ENCODE results near the gene MAPK8. TPM values are rescaled to one million over a fixed set of nuclear protein-coding genes. Genes with fewer than 3 reads are reported as not detected.
"Not testable (repeated sequence)": the region's sequence is repeated elsewhere in the genome, so short reads cannot be mapped to it uniquely, and the experiment has no call there.

Gene MAPK8
- total and polyA plus RNA-seq, 12 donors = 7.4 to 41.9 (median 30.0) TPM

DNA sequence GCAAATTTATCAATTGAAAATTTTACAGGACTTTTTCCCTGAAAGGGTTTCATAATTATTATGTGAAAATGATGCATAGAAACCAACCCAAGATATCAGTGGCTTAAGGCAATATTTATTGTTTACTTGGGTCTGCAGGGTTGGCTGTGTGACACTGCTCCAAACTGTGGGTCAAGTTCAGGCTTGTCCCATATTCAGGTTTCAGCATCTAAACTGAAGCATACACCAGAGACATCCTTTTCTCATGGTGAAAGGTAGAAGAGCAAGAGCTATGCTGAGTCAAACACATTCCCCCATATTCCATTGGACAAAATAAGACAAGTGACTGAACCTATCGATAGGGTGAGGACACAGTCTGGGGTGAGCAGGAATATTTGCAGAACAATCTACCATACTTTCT, 110.9 kb downstream of the MAPK8 start:
- Histone ChIP-seq H3K27me3 (no peaks in the 10 kb centered on the region), H3K4me1 (peaks cover 0 to 18% (median 0%) of the 10 kb centered on the region in 9 donors), H3K27ac (no peak overlapping the region), H3K9me3 (peaks cover 0 to 11% (median 7%) of the 10 kb centered on the region in 11 donors), H3K4me3 (no peak overlapping the region), H3K36me3 (peaks cover 0 to 30% (median under 1%) of the 10 kb centered on the region in 9 donors)
- 95 to 96% methylated on average over 1 of the region's 1 CpG for WGBS, 2 donors
- no peak for DNase-seq
- no peak for ATAC-seq
- no peak for TF ChIP-seq CTCF (IDR thresholded peaks at IDR 0.05)
- intact Hi-C loops (cut with DNase I) = loop anchor here in 2 of 10 donors (5.0 to 10.0 kb wide), 2 partner anchors 55 to 93 kb away; no protein-coding TSS in a partner anchor

DNA sequence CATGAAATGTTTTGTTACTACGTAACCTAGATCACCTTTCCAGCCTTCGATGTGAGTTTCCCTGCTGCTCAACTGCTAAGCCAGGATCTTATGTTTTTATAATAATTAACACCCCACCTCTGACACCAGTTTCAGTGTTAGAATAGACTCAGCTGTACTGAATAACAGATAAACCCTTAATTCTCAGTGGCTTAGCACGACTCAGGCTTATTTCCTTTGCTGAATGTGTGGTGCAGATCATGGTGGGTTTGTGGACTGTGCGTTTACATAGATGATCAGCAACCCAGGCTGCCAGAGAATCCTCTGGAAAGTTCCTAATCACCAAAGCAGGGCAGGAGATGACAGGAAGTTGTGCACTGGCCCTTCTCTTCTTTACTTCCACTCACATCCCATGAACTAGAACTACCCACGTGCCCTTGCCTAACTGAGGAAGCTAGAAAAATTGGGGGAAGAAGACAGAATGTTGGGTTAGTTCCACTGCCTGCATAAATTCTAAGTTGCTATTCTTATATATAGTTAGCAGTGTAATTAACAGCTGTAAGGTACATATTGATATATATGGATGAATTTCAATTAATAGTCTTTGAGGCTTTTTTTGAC, 111.8 kb downstream of the MAPK8 start:
- peaks cover 0 to 2% (median 0%) of the 10 kb centered on the region in 11 donors for H3K9me3 ChIP-seq
- ATAC-seq = no peak
- peaks cover 0 to 18% (median 0%) of the 10 kb centered on the region in 9 donors for H3K4me1 ChIP-seq
- no peak overlapping the region for H3K27ac ChIP-seq
- DNase-seq = no peak
- no peak overlapping the region for H3K4me3 ChIP-seq
- no peaks in the 10 kb centered on the region for H3K27me3 ChIP-seq
- intact Hi-C loops (cut with DNase I) = loop anchor here in 2 of 10 donors (5.0 to 10.0 kb wide), 2 partner anchors 56 to 93 kb away; no protein-coding TSS in a partner anchor
- peaks cover 0 to 27% (median 0%) of the 10 kb centered on the region in 9 donors for H3K36me3 ChIP-seq
- WGBS, 2 donors = 75 to 79% methylated on average over 5 of the region's 5 CpGs
- TF ChIP-seq CTCF (IDR thresholded peaks at IDR 0.05) = no peak

GRCh38 chr10:48419714-48420113, 113.2 kb downstream of the MAPK8 start:
- H3K4me1 ChIP-seq = peaks cover 0 to 15% (median 0%) of the 10 kb centered on the region in 9 donors
- no peak for TF ChIP-seq CTCF (IDR thresholded peaks at IDR 0.05)
- ATAC-seq = no peak
- WGBS, 2 donors = 97 to 98% methylated on average over 4 of the region's 4 CpGs
- DNase-seq = no peak
- no peak overlapping the region for H3K27ac ChIP-seq
- peaks cover 0 to 26% (median 0%) of the 10 kb centered on the region in 9 donors for H3K36me3 ChIP-seq
- intact Hi-C loops (cut with DNase I) = loop anchor here in 2 of 10 donors (5.0 to 10.0 kb wide), 2 partner anchors 57 to 95 kb away; no protein-coding TSS in a partner anchor
- H3K9me3 ChIP-seq = no peaks in the 10 kb centered on the region
- H3K27me3 ChIP-seq = no peaks in the 10 kb centered on the region
- H3K4me3 ChIP-seq = no peak overlapping the region

- H3K36me3 ChIP-seq = peaks cover 0 to 40% (median 0%) of the 10 kb centered on the region in 9 donors
- H3K9me3 ChIP-seq; intact Hi-C loops (cut with DNase I); ATAC-seq; H3K27ac ChIP-seq; H3K4me1 ChIP-seq; H3K4me3 ChIP-seq; H3K27me3 ChIP-seq; DNase-seq: not testable (repeated sequence)
- WGBS, 2 donors = 89 to 90% methylated on average over 2 of the region's 2 CpGs
These were observed 115.4 kb downstream of the MAPK8 start for GRCh38 chr10:48421862-48422261.

GRCh38 chr10:48423884-48424283, 117.4 kb downstream of the MAPK8 start:
- no peak overlapping the region for H3K27ac ChIP-seq
- no peak for ATAC-seq
- H3K9me3 ChIP-seq = no peaks in the 10 kb centered on the region

More at GRCh38 chr10:48423884-48424283, 117.4 kb downstream of the MAPK8 start:
- intact Hi-C loops (cut with DNase I) = no loop called here
- peaks cover 0 to 58% (median 0%) of the 10 kb centered on the region in 9 donors for H3K36me3 ChIP-seq
- H3K27me3 ChIP-seq = no peaks in the 10 kb centered on the region
- H3K4me3 ChIP-seq = no peak overlapping the region
- TF ChIP-seq CTCF (IDR thresholded peaks at IDR 0.05) = no peak
- WGBS, 2 donors = 97 to 98% methylated on average over 4 of the region's 4 CpGs
- H3K4me1 ChIP-seq = no peaks in the 10 kb centered on the region
- DNase-seq = no peak
